Glutamatergic neuron (in vitro differentiated cells): Measurements from ENCODE around the gene DCN. TPM values are rescaled to one million over a fixed set of nuclear protein-coding genes. Genes with fewer than 3 reads are reported as not detected.

ENCODE experiments used
- DNase-seq: peaks from one replicate; pipeline ENCODE4 v3.0.0; 2022
- H3K27ac Mint-ChIP-seq: one replicate; pipeline ENCODE4 v1.8.0; 2020; ENCODE audit warnings: mild to moderate bottlenecking, mixed read lengths, inconsistent platforms; ENCODE audit not compliant: unreplicated experiment
- H3K27me3 Mint-ChIP-seq: one replicate; pipeline ENCODE4 v1.8.0; 2020; ENCODE audit warnings: mild to moderate bottlenecking, moderate library complexity, mixed read lengths, inconsistent platforms; ENCODE audit not compliant: unreplicated experiment
- H3K36me3 Mint-ChIP-seq: one replicate; pipeline ENCODE4 v1.8.0; 2020; ENCODE audit warnings: mild to moderate bottlenecking, mixed read lengths, inconsistent platforms; ENCODE audit not compliant: unreplicated experiment
- H3K4me1 Mint-ChIP-seq: one replicate; pipeline ENCODE4 v1.8.0; 2020; ENCODE audit warnings: mild to moderate bottlenecking, low read depth, mixed read lengths, inconsistent platforms; ENCODE audit not compliant: unreplicated experiment
- H3K4me3 Mint-ChIP-seq: one replicate; pipeline ENCODE4 v1.8.0; 2020; ENCODE audit warnings: mild to moderate bottlenecking, mixed read lengths, inconsistent platforms; ENCODE audit not compliant: unreplicated experiment
- H3K9me3 Mint-ChIP-seq: one replicate; pipeline ENCODE4 v1.8.0; 2020; ENCODE audit warnings: mild to moderate bottlenecking, moderate library complexity, mixed read lengths, inconsistent platforms; ENCODE audit not compliant: unreplicated experiment
- CTCF ChIP-seq: fragments of 200-600 bp; sonication (generic); IDR thresholded peaks from one replicate; pipeline ENCODE4 v1.5.0; 2021; ENCODE audit not compliant: partially characterized antibody, unreplicated experiment
- total RNA-seq: library from RNA; stranded (reverse); fragmentation: NEBNext Ultra II Directional; extraction: Animal tissue kit (Norgen Biotek cat#: 25700); gene quantifications from one replicate; pipeline ENCODE4 v1.2.1, GENCODE V29; 2021; ENCODE audit not compliant: unreplicated experiment

DCN gene
- total RNA-seq, 1 donor from 2014 or later: not detected

DNA sequence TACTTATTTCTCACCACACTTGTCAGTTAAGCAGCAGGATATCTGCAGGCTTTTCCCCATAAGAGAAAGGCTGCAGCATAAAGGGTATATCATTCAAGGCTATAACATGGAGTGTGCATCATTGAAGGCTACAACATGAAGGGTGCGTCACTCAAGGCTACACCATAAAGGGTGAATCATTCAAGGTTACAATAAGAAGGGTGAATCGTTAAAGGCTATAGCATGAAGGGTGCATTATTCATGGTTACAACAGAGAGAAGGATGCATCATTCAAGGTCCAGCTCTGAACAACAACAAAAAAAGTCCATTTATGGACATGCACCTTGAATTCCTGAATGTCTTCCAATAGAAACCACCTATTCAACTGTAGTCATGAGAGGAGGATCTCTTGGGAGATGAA, 38.6 kb downstream of the DCN start:
- no peak for TF ChIP-seq CTCF
- Mint-ChIP-seq H3K27ac (no peak overlapping the region), H3K27me3 (peaks cover 3% of the 10 kb centered on the region), H3K4me3 (no peak overlapping the region), H3K4me1 (no peaks in the 10 kb centered on the region), H3K36me3 (no peaks in the 10 kb centered on the region), H3K9me3 (no peaks in the 10 kb centered on the region)
- DNase-seq: no peak

DNA sequence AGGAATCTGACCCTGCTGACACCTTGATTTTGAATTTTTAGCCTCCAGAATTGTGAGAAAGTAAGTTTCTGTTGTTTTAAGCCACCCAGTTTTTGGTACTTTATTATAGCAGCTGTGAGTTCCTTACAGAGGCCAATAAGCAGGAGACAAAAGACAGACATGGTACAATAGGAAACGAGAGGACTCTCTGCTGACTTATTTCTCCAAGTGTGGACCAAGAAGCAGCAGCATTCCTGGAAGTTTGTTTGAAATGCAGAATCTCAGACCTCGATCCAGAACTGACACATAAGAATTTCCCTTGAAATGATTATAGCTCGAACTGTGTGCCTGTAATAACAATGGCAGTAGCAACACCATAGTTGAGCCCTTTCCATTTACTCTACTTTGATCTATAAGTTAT, 39.4 kb downstream of the DCN start:
- no peaks in the 10 kb centered on the region for H3K36me3 Mint-ChIP-seq
- H3K9me3 Mint-ChIP-seq: no peaks in the 10 kb centered on the region
- no peak for TF ChIP-seq CTCF
- H3K27ac Mint-ChIP-seq: no peak overlapping the region
- H3K4me1 Mint-ChIP-seq: no peaks in the 10 kb centered on the region
- no peak for DNase-seq
- peaks cover 3% of the 10 kb centered on the region for H3K27me3 Mint-ChIP-seq
- no peak overlapping the region for H3K4me3 Mint-ChIP-seq

DNA sequence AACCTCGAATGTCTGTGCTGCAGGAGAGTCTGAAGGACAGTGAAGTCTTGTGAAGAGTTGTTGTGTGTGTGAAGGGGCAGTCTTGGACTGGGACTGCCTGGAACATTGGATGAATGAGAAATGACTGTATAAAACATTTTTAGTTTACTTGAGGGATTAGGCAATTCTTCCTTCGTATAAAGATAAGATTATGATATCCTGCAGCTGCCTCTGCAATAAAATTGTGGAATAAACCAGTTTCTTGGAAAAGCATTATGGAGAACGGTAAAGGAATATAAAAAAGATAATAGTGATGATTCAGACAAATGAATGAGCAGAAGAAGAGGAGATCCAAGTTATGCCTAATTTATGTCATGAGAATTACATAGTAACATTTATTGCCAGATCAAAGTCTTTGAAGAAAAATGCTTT, 40.4 kb downstream of the DCN start:
- no peak overlapping the region for H3K4me3 Mint-ChIP-seq
- H3K27ac Mint-ChIP-seq: no peak overlapping the region
- no peak for TF ChIP-seq CTCF
- H3K36me3 Mint-ChIP-seq: no peaks in the 10 kb centered on the region
- H3K4me1 Mint-ChIP-seq: no peaks in the 10 kb centered on the region
- H3K27me3 Mint-ChIP-seq: peaks cover 3% of the 10 kb centered on the region
- H3K9me3 Mint-ChIP-seq: no peaks in the 10 kb centered on the region
- DNase-seq: no peak

- Mint-ChIP-seq H3K27me3 (peaks cover 3% of the 10 kb centered on the region), H3K4me3 (no peak overlapping the region), H3K9me3 (no peaks in the 10 kb centered on the region), H3K4me1 (no peaks in the 10 kb centered on the region), H3K36me3 (no peaks in the 10 kb centered on the region), H3K27ac (no peak overlapping the region)
- no peak for DNase-seq
- no peak for TF ChIP-seq CTCF
Observed at GRCh38 chr12:91140026-91140931, 42.3 kb downstream of the DCN start.

DNA sequence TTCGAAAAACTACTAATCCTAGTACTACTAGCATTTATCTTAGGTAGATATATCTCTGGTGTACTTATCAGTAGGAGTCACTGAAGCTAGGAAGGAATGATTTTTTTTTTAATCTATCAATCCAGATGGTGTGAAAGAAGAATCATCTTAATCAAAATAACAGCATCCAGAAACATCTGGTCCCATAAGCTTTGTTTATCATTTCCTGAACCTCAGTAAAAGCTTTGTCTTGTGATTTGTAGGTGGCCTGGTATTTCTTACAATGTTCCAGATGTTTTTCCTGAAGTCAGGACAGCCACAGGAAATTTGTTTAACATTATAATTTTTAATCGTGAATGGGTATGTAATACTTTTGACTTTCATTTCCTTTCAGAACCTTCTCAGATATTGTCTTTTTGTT, 43.3 kb downstream of the DCN start:
- TF ChIP-seq CTCF: no peak
- Mint-ChIP-seq H3K27me3 (peaks cover 3% of the 10 kb centered on the region), H3K27ac (no peak overlapping the region), H3K9me3 (no peaks in the 10 kb centered on the region), H3K36me3 (no peaks in the 10 kb centered on the region), H3K4me1 (no peaks in the 10 kb centered on the region), H3K4me3 (no peak overlapping the region)
- DNase-seq: no peak
